HepG2 (cell line): ENCODE measurements around the gene WNK4. TPM values are rescaled to one million over a fixed set of nuclear protein-coding genes. Genes with fewer than 3 reads are reported as not detected.

Experiments
- CBX2 ChIP-seq, 2 experiments: fragments of 200-600 bp in 1 of 2; sonication (generic); formaldehyde crosslinking in 1 of 2; IDR thresholded peaks; 2 replicates each; pipeline versions ENCODE4 v1.7.0 to v1.8.1; 2018 to 2022; ENCODE audit warnings: low read depth in 2 of 2, low read length in 1 of 2, mild to moderate bottlenecking in 1 of 2, missing genetic modification reagents in 1 of 2
- CREM ChIP-seq, 2 experiments: sonication (generic) in 1 of 2; formaldehyde crosslinking in 1 of 2; IDR thresholded peaks; 2 replicates each; pipeline versions ENCODE4 v1.4.0 to v1.6.1; 2016 to 2020; ENCODE audit warnings: antibody characterized with exemption in 1 of 2, mild to moderate bottlenecking in 1 of 2, missing genetic modification reagents in 1 of 2
- FOSL1 ChIP-seq: sonication (generic); formaldehyde crosslinking; IDR thresholded peaks from 2 replicates; pipeline ENCODE4 v1.9.0; 2021; ENCODE audit warnings: missing genetic modification reagents, borderline replicate concordance
- KDM6A ChIP-seq: IDR thresholded peaks from 2 replicates; pipeline ENCODE4 v1.6.1; 2016; ENCODE audit warnings: low read depth
- NFATC3 ChIP-seq: sonication (generic); formaldehyde crosslinking; IDR thresholded peaks from 2 replicates; pipeline ENCODE4 v1.5.1; 2020; ENCODE audit warnings: mild to moderate bottlenecking, missing genetic modification reagents
- PLRG1 ChIP-seq: fragments of 450-650 bp; conservative IDR thresholded peaks from 2 replicates; pipeline ENCODE4 v1.6.1; 2016
- SMAD1 ChIP-seq: sonication (generic); formaldehyde crosslinking; IDR thresholded peaks from 2 replicates; pipeline ENCODE4 v1.4.0; 2020; ENCODE audit warnings: missing genetic modification reagents, low read depth, mild to moderate bottlenecking, borderline replicate concordance
- SP4 ChIP-seq: sonication (generic); formaldehyde crosslinking; IDR thresholded peaks from 2 replicates; pipeline ENCODE4 v1.8.1; 2023; ENCODE audit warnings: mild to moderate bottlenecking, missing genetic modification reagents
- ZEB1 ChIP-seq: IDR thresholded peaks from 2 replicates; pipeline ENCODE4 v1.6.1; 2012; ENCODE audit warnings: mild to moderate bottlenecking, low read depth, inconsistent platforms; ENCODE audit not compliant: insufficient replicate concordance
- ZNF138 ChIP-seq: sonication (generic); formaldehyde crosslinking; IDR thresholded peaks from 2 replicates; pipeline ENCODE4 v1.5.0; 2020; ENCODE audit warnings: mild to moderate bottlenecking, low read depth, missing genetic modification reagents
- ZNF317 ChIP-seq: sonication (generic); formaldehyde crosslinking; IDR thresholded peaks from 2 replicates; pipeline ENCODE4 v1.5.0; 2020; ENCODE audit warnings: mild to moderate bottlenecking, missing genetic modification reagents
- ZNF660 ChIP-seq: sonication (generic); formaldehyde crosslinking; IDR thresholded peaks from 2 replicates; pipeline ENCODE4 v1.5.1; 2020; ENCODE audit warnings: mild to moderate bottlenecking, low read depth, missing genetic modification reagents, borderline replicate concordance
- ZNF709 ChIP-seq: sonication (generic); formaldehyde crosslinking; IDR thresholded peaks from 2 replicates; pipeline ENCODE4 v1.5.0; 2020; ENCODE audit warnings: mild to moderate bottlenecking, missing genetic modification reagents
- ZNF75D ChIP-seq: sonication (generic); formaldehyde crosslinking; IDR thresholded peaks from 2 replicates; pipeline ENCODE4 v1.8.1; 2023; ENCODE audit warnings: missing genetic modification reagents, mild to moderate bottlenecking, borderline replicate concordance
- polyA plus RNA-seq, 8 experiments: library from polyadenylated mRNA; depleted of rRNA in 3 of 8; stranded (reverse) in 7 of 8; unstranded in 1 of 8; fragments of >200 nt; fragmentation: Illumina TruSeq in 4 of 8; extraction: Trizol in 4 of 8; gene quantifications; 2 replicates each; pipeline versions ENCODE4 v1.2.1 to v1.2.3, GENCODE V29; 2011 to 2016; ENCODE audit warnings: low read depth in 4 of 8, missing spikeins in 1 of 8, mixed read lengths in 1 of 8; ENCODE audit not compliant: insufficient read depth in 1 of 8
- total RNA-seq, 5 experiments: library from RNA; depleted of rRNA; stranded (reverse); fragments of >200 nt; fragmentation: Illumina TruSeq; extraction: Trizol; gene quantifications; 2 replicates each; pipeline ENCODE4 v1.2.3, GENCODE V29; 2016; ENCODE audit warnings: low read depth in 1 of 5
- TF ChIP-seq, protein P1 (sequence below), 2 experiments: sonication (generic) in 1 of 2; formaldehyde crosslinking in 1 of 2; IDR thresholded peaks; 2 replicates each; pipeline versions ENCODE4 v1.6.1 to v1.9.0; 2014 to 2022; ENCODE audit warnings: antibody characterized with exemption in 1 of 2, borderline replicate concordance in 1 of 2, inconsistent platforms in 1 of 2, low read depth in 1 of 2, missing genetic modification reagents in 1 of 2
- TF ChIP-seq, protein P2 (sequence below): sonication (generic); formaldehyde crosslinking; IDR thresholded peaks from 2 replicates; pipeline ENCODE4 v1.5.1; 2020; ENCODE audit warnings: mild to moderate bottlenecking, moderate library complexity, missing genetic modification reagents
- TF ChIP-seq, protein P3 (sequence below): sonication (generic); formaldehyde crosslinking; IDR thresholded peaks from 2 replicates; pipeline ENCODE4 v1.9.0; 2021; ENCODE audit warnings: missing genetic modification reagents, borderline replicate concordance

WNK4 gene
- total and polyA plus RNA-seq, 2 of the 13 experiments (the other 11 are each of a cell fraction or from before 2014, with no cell fraction given) = 2.7 to 13.7 TPM

DNA sequence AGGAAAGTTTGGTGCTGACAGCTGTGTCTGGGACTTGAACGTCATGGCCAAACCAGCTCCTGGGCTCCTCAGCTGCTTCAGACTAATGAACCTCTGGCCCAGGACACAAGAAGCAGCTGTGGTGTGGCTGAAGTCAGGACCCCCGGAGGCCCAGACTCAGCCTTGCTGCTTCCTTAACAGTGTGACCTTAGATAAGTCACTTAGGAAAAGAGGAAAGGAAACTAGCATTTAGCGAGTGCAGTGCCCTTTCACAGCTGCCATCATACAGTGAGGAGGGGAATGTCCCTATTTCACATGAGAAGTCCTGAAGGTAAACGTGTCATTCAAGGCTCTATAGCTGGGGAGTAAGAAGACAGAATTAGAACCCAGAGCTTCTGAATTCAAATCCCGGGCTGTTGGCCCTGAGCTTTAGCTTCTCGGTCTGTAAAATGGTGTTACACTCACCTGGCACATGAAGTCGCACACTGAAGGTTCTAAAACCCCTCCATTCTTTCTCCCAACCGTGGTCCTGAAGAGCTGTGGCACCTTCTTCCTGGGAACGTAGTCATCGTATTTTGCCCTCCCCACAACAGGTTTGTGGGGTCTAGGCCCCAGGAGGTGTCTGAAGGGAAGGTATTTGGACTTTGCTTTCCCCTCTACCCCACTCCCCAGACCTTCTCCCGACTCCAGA is 20.3 kb upstream of the WNK4 start (continued):
- TF ChIP-seq, protein P1, sequence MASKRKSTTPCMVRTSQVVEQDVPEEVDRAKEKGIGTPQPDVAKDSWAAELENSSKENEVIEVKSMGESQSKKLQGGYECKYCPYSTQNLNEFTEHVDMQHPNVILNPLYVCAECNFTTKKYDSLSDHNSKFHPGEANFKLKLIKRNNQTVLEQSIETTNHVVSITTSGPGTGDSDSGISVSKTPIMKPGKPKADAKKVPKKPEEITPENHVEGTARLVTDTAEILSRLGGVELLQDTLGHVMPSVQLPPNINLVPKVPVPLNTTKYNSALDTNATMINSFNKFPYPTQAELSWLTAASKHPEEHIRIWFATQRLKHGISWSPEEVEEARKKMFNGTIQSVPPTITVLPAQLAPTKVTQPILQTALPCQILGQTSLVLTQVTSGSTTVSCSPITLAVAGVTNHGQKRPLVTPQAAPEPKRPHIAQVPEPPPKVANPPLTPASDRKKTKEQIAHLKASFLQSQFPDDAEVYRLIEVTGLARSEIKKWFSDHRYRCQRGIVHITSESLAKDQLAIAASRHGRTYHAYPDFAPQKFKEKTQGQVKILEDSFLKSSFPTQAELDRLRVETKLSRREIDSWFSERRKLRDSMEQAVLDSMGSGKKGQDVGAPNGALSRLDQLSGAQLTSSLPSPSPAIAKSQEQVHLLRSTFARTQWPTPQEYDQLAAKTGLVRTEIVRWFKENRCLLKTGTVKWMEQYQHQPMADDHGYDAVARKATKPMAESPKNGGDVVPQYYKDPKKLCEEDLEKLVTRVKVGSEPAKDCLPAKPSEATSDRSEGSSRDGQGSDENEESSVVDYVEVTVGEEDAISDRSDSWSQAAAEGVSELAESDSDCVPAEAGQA (IDR thresholded peaks at IDR 0.05; ENCODE audit: low read depth) = no peak
- TF ChIP-seq, protein P1 (CRISPR knock-in tag; IDR thresholded peaks at IDR 0.05; ENCODE audit: borderline replicate concordance) = no peak
- TF ChIP-seq ZNF75D = no peak
- TF ChIP-seq, protein P2, sequence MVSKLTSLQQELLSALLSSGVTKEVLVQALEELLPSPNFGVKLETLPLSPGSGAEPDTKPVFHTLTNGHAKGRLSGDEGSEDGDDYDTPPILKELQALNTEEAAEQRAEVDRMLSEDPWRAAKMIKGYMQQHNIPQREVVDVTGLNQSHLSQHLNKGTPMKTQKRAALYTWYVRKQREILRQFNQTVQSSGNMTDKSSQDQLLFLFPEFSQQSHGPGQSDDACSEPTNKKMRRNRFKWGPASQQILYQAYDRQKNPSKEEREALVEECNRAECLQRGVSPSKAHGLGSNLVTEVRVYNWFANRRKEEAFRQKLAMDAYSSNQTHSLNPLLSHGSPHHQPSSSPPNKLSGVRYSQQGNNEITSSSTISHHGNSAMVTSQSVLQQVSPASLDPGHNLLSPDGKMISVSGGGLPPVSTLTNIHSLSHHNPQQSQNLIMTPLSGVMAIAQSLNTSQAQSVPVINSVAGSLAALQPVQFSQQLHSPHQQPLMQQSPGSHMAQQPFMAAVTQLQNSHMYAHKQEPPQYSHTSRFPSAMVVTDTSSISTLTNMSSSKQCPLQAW (CRISPR knock-in tag) = 0 out of 2 replicates have a peak, but pooled peaks have one; percentile 15
- no peak for TF ChIP-seq SMAD1
- no peak for TF ChIP-seq CREM (IDR thresholded peaks at IDR 0.05)
- no peak for TF ChIP-seq CREM (CRISPR knock-in tag; IDR thresholded peaks at IDR 0.05)
- no peak for TF ChIP-seq FOSL1
- 0 out of 2 replicates have a peak, but pooled peaks have one; percentile 52 for TF ChIP-seq ZNF317 (CRISPR knock-in tag)
- no peak for TF ChIP-seq KDM6A
- peak; percentile 11; the same call in 1 of the 2 replicates for TF ChIP-seq SP4 (CRISPR knock-in tag)
- no peak for TF ChIP-seq ZNF660 (CRISPR knock-in tag)
- TF ChIP-seq NFATC3 (CRISPR knock-in tag) = no peak
- no peak for TF ChIP-seq ZNF138 (CRISPR knock-in tag)
- TF ChIP-seq, protein P3, sequence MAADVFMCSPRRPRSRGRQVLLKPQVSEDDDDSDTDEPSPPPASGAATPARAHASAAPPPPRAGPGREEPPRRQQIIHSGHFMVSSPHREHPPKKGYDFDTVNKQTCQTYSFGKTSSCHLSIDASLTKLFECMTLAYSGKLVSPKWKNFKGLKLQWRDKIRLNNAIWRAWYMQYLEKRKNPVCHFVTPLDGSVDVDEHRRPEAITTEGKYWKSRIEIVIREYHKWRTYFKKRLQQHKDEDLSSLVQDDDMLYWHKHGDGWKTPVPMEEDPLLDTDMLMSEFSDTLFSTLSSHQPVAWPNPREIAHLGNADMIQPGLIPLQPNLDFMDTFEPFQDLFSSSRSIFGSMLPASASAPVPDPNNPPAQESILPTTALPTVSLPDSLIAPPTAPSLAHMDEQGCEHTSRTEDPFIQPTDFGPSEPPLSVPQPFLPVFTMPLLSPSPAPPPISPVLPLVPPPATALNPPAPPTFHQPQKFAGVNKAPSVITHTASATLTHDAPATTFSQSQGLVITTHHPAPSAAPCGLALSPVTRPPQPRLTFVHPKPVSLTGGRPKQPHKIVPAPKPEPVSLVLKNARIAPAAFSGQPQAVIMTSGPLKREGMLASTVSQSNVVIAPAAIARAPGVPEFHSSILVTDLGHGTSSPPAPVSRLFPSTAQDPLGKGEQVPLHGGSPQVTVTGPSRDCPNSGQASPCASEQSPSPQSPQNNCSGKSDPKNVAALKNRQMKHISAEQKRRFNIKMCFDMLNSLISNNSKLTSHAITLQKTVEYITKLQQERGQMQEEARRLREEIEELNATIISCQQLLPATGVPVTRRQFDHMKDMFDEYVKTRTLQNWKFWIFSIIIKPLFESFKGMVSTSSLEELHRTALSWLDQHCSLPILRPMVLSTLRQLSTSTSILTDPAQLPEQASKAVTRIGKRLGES (CRISPR knock-in tag) = no peak
- TF ChIP-seq PLRG1 = no peak
- TF ChIP-seq CBX2 (IDR thresholded peaks at IDR 0.05; ENCODE audit: low read depth, low read length) = no peak
- no peak for TF ChIP-seq CBX2 (CRISPR knock-in tag; IDR thresholded peaks at IDR 0.05; ENCODE audit: low read depth)
- TF ChIP-seq ZEB1 = no peak
- no peak for TF ChIP-seq ZNF709 (CRISPR knock-in tag)
